ENCODE results near the gene KRTAP5-10.

GRCh38 chr11:71548120-71548519, 17.2 kb upstream of the KRTAP5-10 start, which contains the start of gene KRTAP5-9:
- TF ChIP-seq CTCF (IDR thresholded peaks at IDR 0.05; ENCODE audit: low read depth, low read length, poor library complexity, severe bottlenecking) (no peak), EZH2phosphoT487 (IDR thresholded peaks at IDR 0.05; ENCODE audit: borderline replicate concordance, low read length) (no peak)

All from DOHH2 (cell line).